ENCODE measurements around the gene GJC1. TPM values are rescaled to one million over a fixed set of nuclear protein-coding genes. Genes with fewer than 3 reads are reported as not detected.

Gene GJC1
- total RNA-seq, 3 donors from 2014 or later, result 2.3 to 4.6 (median 4.3) TPM

- Histone ChIP-seq H3K36me3 (no peaks in the 10 kb centered on the region), H3K9me3 (no peaks in the 10 kb centered on the region), H3K27ac (no peak overlapping the region), H3K4me3 (no peak overlapping the region), H3K27me3 (peaks cover 0 to 6% of the 10 kb centered on the region in 2 donors), H3K4me1 (no peaks in the 10 kb centered on the region)
- DNase-seq (ENCODE audit: low spot score in 2 of 2), result no peak
- intact Hi-C loops (cut with DNase I; ENCODE audit: low total_unique reads), result no loop called here
- TF ChIP-seq CTCF (IDR thresholded peaks at IDR 0.05), result no peak
- no peak for TF ChIP-seq POLR2AphosphoS5 (IDR thresholded peaks at IDR 0.05)
- TF ChIP-seq POLR2A (IDR thresholded peaks at IDR 0.05), result no peak
Measured at GRCh38 chr17:44765965-44766364, 64.1 kb downstream of the GJC1 start.

- H3K36me3 ChIP-seq, result no peaks in the 10 kb centered on the region
- no peak overlapping the region for H3K4me3 ChIP-seq
- H3K27me3 ChIP-seq, result peaks cover 10 to 21% of the 10 kb centered on the region in 2 donors
- no peak overlapping the region for H3K27ac ChIP-seq
- H3K9me3 ChIP-seq, result no peaks in the 10 kb centered on the region
- intact Hi-C loops (cut with DNase I; ENCODE audit: low total_unique reads), result no loop called here
- no peak for TF ChIP-seq POLR2AphosphoS5 (IDR thresholded peaks at IDR 0.05)
- TF ChIP-seq POLR2A (IDR thresholded peaks at IDR 0.05), result no peak
- no peak for TF ChIP-seq CTCF (IDR thresholded peaks at IDR 0.05)
- peaks cover 6 to 13% of the 10 kb centered on the region in 2 donors for H3K4me1 ChIP-seq
- DNase-seq (ENCODE audit: low spot score in 2 of 2), result no peak
Measured at GRCh38 chr17:44763170-44763569, 66.9 kb downstream of the GJC1 start.

GRCh38 chr17:44761932-44762810 is 67.9 kb downstream of the GJC1 start:
- Histone ChIP-seq H3K4me3 (no peak overlapping the region), H3K27me3 (peaks cover 10 to 21% of the 10 kb centered on the region in 2 donors), H3K27ac (no peak overlapping the region), H3K4me1 (peaks cover 6 to 13% of the 10 kb centered on the region in 2 donors), H3K9me3 (no peaks in the 10 kb centered on the region), H3K36me3 (no peaks in the 10 kb centered on the region)
- TF ChIP-seq CTCF (IDR thresholded peaks at IDR 0.05), result no peak
- no peak for TF ChIP-seq POLR2AphosphoS5 (IDR thresholded peaks at IDR 0.05)
- no peak for TF ChIP-seq POLR2A (IDR thresholded peaks at IDR 0.05)
- no peak for DNase-seq (ENCODE audit: low spot score in 2 of 2)
- intact Hi-C loops (cut with DNase I; ENCODE audit: low total_unique reads), result no loop called here

- Histone ChIP-seq H3K27ac (no peak overlapping the region), H3K36me3 (no peaks in the 10 kb centered on the region), H3K27me3 (peaks cover 10 to 21% of the 10 kb centered on the region in 2 donors), H3K9me3 (no peaks in the 10 kb centered on the region), H3K4me3 (no peak overlapping the region), H3K4me1 (peaks cover 6 to 13% of the 10 kb centered on the region in 2 donors)
- intact Hi-C loops (cut with DNase I; ENCODE audit: low total_unique reads), result no loop called here
- TF ChIP-seq POLR2AphosphoS5 (IDR thresholded peaks at IDR 0.05), result no peak
- no peak for TF ChIP-seq CTCF (IDR thresholded peaks at IDR 0.05)
- no peak for TF ChIP-seq POLR2A (IDR thresholded peaks at IDR 0.05)
- DNase-seq (ENCODE audit: low spot score in 2 of 2), result no peak
Measured at GRCh38 chr17:44760474-44761308, 69.4 kb downstream of the GJC1 start.

GRCh38 chr17:44759916-44760243 is 70.2 kb downstream of the GJC1 start:
- H3K27me3 ChIP-seq, result peaks cover 10 to 21% of the 10 kb centered on the region in 2 donors
- intact Hi-C loops (cut with DNase I; ENCODE audit: low total_unique reads), result no loop called here
- no peaks in the 10 kb centered on the region for H3K9me3 ChIP-seq
- H3K4me1 ChIP-seq, result peaks cover 6 to 13% of the 10 kb centered on the region in 2 donors
- H3K36me3 ChIP-seq, result no peaks in the 10 kb centered on the region
- no peak for TF ChIP-seq CTCF (IDR thresholded peaks at IDR 0.05)
- no peak for TF ChIP-seq POLR2A (IDR thresholded peaks at IDR 0.05)
- TF ChIP-seq POLR2AphosphoS5 (IDR thresholded peaks at IDR 0.05), result no peak
- no peak overlapping the region for H3K27ac ChIP-seq
- H3K4me3 ChIP-seq, result no peak overlapping the region
- DNase-seq (ENCODE audit: low spot score in 2 of 2), result no peak

All from breast epithelium (tissue), 4 donors.